Fibroblast of the conjunctiva (primary cell): Measurements from ENCODE around the gene MDH1B.
"Not testable (repeated sequence)": the region's sequence is repeated elsewhere in the genome, so short reads cannot be mapped to it uniquely, and the experiment has no call there.

Experiments
- DNase-seq: peaks from one replicate; pipeline ENCODE4 v3.0.0-alpha.2; 2010; ENCODE audit warnings: low read depth

The MDH1B gene

DNA sequence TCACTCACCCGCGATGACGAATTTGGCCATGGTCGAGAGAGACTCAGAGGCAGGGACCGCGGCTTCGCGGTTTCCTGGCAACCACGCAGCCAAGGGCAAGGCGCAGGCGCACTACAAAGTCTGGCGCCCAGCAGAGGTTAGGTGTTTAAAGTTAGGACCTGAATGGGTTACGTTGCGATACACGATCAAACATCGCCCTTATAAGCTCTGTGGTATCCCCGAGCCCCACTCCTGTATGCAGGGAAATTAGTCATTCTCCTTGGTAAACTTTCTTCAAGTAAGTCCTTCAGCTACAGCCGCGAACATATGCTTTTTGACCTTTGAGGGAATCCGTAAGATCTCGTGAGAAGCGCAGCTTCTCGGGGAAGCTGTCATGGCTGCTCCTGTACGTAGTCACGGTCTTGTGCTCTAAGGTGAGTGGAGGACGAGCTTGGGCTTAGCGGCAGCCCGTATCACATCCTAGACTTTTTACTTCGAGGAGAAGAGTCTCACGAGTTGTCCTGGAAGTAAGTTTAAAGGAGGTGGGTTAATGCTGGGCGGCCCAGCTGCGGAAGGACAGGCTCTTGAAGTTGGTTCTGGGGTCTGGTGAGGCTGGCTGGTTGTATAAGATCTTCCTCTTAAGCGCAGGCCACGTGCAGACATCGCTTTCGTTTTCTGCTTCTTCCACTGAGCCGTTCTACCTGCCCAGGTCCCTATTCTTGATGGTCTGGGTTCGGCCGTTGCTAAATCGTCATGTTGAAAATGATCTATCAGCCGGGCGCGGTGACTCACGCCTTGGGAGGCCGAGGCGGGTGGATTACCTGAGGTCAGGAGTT, at the start of gene MDH1B, which contains the start of gene FASTKD2:
Gene MDH1B (minus strand): TSS at position 87 of the 815 bp plus-strand sequence. CDS start 57 bp downstream, at position 30.
Gene FASTKD2 (plus strand): TSS at position 365 of the 815 bp plus-strand sequence. CDS start 1,088 bp downstream, outside the sequence.
- DNase-seq: peak; percentile 90

DNA sequence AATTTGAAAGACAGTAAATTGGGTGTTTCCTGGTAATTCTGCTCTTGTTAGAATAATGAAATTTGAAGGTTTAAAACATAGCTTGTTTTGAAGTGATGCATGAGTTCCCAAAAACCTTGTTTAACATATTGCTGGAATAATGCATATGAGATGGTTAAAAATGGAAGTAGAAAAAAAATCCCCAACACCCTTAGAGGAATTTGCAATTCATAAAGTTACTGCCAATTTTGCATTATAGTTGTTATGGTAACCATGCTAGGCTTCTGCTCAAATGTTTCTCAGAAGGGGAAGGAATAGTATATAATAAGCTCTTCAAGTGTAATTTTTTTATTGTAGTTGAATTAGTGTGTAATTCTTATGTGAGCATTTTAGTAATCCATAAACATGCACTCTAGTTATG, 49.4 kb upstream of the MDH1B start:
- no peak for DNase-seq

DNA sequence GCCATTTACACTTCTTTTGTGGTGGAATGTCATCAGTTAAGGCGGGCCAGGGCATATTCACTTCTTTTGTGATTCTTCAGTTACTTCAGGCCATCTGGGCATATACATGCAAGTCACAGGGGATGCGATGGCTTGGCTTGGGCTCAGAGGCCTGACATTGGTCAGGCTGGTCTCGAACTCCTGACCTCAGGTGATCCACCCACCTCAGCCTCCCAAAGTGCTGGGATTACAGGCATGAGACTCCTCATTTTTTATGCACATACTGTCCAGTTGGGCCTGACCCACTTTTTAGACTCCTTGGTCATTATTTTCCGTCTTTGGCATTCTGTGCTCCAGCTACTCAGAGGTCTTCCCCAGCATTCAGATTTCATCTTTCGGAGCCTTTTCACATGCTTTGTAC, 47.3 kb upstream of the MDH1B start:
- DNase-seq: not testable (repeated sequence)

DNA sequence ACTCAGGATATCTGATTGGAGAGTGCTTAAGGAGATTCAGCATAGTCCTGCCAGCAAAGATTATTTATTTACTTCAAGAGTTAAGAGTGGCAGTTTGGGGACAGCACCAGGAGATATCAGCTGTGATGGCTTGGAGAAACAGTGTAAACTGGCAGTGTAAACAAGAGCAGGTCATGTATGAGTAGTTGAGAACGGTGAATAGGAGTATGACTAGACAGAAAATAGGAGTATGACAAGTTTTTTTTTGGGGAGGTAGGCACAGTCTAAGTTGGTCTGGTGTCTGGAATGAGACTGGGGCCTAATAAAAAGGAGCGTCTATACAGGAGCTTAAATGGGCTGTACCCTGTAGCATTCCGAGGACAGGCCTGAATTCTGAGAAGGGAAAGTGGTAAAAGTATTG, 42.5 kb upstream of the MDH1B start:
- DNase-seq: not testable (repeated sequence)

DNA sequence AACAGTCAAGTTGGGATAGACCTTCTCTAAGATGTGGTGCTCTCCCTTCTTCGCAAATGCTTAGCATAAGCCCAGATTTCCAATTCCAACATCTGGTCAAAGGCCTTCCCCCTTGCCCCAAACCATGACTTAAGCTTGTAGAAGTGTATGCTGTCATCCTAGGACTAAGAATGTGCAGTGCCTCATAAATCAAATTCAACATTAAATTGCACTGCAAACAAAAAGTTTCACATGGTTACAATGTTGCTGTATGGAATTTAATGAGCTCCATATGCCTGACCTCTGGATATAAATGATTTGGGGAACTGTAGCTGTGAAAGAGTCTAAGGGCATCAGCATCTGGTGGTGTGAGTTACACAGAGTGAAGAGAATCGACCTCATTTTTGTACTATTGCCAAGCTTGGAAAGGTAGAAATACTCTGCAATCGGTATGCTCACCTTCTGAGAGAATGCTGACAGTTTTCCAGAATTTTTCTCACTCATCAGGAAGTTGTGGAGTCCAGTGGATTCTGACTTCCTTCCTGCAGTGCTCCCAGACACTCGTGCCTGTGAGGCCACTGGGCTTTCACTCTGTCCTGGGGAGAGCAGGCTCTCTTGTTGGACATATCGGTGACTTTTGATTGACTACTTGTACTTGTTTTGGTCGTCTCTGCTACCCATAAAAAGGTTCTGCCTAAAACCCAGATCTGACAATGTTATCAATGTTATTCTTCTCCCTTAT, 40.9 kb upstream of the MDH1B start:
- DNase-seq: peak; percentile 58

DNA sequence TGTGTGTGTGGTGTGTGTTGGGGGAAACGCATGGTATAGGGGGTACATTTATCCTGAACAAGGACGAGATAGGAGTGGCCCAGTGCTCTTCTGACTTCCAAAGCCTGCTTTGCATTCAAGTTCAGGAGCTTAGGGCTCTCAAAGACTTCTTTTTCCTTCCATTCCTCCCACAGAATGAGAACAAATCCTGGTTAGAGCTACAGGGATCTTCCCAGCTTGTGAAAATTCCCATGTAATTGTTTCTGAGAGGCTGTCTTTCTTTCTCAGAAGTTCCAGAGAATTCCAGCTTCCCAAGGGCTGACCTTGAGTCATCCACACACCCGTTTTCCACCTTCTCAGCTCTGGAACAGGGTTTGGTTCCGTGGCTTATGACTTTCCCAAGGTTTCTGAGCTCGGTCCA, 39.2 kb upstream of the MDH1B start:
- DNase-seq: no peak

DNA sequence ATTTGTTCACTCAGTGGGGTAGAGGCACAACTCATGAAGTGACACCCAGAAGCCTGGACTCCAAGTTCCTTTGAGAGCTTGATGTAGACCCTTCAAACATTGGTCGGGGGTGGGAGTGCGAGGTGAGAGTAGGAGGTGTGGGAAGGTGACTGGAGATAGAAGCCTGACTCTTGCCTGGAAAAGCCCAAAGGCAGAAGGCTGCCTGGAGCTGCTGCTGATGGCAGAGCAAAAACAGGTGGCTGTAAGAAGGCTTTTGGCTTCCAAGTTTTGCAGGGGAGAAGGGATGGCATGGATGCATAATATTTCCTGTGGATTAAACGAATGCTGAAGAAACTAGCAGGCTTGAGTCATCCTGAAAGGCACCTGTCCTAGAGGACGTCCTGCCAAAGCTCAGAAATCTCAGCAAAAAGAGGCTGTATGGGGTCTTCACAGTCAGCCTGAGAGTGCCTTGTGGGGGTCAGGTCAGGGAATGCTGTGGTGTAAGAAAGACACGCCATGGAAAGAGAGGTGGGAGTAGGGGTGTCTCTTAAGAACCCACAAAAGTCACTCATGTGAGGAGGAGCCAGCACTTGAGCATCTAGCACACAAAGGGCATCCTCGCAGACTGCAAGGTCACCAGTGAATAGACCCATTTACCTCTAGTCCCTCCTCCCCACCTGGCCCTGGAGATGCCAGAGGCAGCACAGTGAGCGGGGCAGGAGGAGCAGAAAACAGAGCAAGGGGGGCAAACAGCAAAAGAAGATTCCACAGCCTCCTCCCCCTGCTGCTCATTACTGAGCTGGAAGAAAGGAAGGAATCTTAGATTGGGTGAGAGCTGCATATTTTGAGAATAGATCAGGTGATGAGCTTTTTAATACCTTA, 37.8 kb upstream of the MDH1B start:
- no peak for DNase-seq

DNA sequence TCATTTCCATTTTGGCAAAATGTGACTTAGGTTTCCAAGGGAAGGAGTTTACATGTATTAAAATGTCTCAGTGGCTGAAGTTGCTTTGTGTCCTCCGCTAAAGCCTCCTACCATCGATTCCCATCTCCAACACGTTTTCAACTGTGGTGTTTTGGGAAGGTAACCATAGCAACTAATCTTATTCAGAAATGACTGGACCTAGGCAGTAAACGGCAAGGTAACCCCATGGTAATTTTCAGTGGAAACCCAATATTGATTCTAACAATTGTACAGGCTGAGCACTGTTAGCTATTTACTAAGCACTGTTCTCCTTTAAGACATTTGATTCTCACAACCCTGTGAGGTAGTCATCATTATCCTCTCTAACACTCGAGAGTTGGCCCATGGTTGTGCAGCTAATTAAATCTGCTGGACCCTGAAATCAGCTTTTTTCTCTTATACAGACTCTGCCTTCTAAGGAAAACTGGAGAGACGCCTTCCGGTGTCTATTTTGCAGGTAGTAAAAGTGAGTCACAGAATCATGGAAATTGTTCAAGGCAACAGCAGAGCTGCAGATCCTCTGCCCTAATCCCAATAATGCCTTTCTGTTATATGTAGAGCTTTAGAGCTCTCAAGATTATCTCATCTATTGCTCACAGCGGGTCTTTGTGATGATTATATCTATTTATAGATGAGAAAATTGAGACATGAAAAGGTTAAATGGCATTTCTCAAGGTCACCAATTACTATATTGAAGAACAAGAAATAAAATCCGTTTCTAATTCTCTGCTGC, 36.5 kb upstream of the MDH1B start:
- no peak for DNase-seq

DNA sequence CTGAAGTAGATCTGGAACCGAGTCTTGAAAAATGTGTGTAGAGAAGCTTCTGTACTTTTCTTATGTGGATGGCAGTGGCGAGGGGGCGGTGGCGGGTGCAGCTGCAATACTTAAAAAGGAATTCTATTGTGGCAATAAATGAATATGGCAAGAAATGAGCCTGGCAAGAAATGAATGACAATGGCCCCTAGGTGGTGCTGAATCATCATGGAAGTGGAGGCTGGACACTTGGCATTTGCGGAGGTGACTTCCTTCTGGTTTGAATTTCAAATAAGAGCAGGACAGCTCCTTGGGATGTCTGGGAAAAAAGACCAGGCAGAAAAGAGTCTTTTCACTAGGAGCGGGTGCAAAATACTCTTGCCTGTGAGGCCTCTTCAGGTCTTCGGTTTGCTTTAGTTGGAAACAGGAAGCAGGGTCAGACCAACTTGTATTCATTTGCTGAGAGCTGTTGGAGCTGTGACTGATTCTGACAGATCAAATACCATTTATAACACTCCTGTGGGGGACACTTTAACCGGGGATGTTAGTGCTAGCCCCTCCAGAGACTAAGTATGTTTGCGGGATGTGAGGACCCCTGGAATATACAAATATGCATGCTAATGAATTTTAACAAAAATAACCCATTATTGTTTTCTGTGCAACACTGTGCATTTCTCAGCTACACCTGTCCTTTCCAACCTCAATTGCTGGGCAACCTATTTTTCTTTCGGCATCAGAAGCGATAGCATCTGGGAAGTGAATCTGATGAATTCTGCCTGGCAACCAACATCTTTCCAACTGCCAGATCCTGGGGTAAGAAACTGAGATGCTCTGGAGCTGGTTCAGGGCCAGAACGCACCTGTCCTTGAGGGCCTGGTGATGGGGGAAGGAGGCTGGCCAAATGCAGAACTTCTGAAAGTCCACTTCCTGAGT, 35.6 kb upstream of the MDH1B start:
- peak; percentile 75 for DNase-seq

DNA sequence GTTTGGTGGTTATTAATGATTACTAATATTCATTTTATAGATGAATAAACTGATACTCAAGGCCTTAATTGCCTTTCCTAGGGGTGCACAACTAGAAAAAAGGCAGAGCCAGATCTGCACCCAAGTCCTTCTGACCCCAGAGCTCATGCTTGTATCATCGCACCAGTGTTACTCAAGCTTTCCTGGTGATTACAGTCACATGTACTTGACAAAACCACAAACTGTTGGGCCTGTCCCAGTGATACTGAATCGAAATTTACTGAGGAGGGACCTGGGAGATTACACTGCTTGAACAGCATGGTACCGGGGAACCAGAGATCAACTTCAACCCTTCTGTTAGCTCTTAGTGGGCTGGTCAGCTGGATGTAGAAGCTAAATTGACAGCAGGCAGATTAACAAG, 34.0 kb upstream of the MDH1B start:
- DNase-seq: no peak

DNA sequence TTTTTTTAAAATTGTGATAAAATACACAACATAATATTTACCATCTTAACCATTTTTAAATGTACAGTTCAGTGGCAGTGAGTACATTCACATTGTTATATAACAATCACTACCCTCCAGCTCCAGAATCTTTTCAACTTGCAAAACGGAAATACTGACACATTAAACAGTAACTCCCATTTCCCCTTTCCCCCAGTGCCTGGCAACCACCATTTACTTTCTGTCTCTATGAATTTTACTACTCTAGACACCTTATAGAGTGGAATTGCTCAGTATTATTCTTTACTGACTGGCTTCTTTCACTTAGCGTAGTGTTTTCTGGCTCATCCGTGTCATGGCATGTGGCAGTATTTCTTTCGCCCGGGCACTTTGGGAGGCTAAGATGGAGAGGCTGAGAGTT, 32.9 kb upstream of the MDH1B start:
- no peak for DNase-seq

DNA sequence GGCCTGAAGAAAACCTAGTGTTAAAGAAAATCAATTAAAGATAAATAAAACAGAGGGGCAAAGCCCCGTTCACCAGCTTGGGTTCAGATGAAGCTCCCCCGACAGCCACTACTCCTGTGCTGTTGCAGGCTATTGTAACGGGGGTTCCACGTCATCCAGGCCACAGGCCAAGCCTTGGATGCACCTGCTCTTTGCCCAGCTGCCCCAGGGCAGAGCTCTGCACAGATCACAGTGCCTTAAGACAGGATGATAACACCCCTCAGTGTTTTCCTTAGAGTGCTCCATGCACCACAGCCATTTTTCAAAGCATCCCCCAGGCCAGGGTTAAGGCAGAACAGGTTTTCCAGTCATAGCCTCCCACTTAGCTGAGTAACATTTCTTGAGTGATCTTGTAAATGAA, 32.2 kb upstream of the MDH1B start:
- DNase-seq: no peak

DNA sequence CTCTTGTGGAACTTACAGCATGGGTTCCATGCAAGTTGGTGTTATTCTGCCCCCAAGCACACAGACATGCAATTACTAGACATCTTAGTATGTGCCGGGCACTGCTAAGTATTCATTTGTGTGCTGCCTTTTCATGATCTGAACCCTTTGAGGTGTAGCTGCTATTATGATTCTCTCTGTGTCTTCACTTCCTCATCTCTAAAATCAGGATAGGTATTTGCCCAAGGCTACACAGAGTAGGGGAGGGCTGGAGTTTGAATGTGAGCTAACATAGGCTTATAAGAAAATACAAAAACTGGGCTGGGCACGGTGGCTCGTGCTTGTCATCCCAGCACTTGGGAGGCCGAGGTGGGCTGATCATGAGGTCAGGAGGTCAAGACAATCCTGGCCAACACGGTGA, 27.5 kb upstream of the MDH1B start:
- DNase-seq: no peak

DNA sequence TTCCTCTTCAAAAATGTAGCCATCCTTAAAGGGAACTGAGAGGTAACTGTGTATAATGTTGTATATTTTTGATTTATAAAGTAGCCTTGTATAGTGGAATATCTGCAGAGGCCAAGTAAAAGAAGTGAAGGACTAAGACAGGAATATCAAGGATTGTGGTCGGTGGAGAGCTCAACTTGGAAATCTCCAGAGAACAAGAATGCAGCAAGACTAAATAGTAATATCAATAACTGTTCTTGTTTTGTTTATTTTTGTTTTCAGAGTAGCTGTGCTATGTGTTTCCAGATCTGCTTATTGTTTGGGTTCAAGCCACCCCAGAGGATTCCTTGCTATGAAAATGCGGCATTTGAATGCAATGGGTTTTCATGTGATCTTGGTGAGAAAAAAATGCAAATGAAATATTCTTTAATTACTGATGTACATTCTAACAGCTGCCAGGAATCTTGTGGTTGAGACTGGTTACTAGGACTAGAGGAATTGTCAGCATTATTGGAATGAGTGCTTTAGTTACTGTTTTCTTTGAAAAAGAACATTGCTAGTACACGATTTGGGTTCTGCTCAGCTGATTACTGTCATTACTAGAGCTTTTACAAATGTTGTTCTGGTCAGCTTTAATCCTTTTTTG, 25.3 kb upstream of the MDH1B start:
- peak; percentile 5 for DNase-seq

DNA sequence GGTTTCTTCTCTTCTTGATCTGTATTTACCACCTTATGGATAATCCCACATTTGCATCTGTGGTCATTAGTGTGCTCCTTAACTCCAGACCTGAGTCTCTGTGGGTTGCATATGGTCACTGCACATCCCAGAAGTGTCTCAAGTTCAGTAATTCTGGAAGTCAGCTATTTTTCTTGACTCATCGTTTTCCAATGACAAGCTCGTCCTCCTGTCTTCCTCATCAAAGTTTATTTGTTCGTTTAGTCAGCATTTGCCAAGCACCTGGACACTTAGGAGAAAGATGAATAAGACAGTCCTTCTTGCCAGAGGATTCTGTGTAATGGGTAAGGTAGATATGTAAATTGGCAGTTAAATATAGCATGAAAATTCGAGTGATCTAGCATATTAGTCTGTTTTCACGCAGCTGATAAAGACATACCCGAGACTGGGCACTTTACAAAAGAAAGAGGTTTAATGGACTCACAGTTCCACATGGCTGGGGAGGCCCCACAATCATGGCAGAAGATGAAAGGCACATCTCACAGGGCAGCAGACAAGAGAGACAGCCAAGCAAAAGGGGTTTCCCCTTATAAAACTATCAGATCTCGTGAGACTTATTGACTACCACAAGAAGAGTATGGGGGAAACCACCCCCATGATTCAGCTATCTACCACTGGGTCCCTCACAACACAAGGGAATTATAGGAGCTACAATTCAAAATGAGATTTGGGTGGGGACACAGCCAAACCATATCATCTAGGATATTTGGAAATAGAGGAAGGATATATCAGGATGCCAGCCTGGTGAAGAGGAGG, 19.6 kb upstream of the MDH1B start:
- DNase-seq: no peak

DNA sequence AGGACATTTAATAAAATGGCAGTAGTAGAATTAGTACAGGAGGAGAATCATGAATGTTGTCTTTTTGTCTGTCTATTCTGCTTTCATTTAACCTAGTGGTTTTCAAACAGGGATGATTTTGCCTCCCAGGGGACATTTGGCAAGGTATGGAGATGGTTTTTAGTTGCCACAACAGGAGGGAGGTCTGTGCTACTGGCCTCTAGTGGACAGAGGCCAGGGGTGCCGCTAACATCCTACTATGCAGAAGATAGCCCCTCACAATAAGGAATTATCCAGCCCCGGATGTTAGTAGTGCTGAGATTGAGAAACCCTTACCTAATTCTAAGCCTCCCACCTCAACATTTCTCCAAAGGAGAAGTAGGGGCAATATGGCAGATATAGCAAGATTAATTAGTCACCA, 18.6 kb upstream of the MDH1B start:
- no peak for DNase-seq

DNA sequence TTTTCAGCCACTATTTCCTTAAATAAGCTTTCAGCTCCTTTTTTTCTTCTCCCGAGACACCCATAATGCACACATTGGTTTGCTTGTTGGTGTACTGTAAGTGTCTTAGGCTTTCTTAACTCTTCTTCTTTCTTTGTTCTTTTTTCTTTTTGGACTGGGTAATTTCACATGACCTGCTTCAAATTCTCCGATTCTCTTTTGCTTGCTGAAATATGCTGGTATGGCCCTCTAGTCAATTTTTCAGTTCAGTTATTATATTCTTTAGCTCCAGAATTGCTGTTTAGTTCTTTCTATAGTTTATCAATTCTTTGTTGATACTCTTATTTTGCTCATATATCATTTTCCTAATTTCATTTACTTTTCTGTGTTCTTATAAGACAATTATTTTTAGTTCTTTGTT, 15.5 kb upstream of the MDH1B start:
- DNase-seq: no peak

DNA sequence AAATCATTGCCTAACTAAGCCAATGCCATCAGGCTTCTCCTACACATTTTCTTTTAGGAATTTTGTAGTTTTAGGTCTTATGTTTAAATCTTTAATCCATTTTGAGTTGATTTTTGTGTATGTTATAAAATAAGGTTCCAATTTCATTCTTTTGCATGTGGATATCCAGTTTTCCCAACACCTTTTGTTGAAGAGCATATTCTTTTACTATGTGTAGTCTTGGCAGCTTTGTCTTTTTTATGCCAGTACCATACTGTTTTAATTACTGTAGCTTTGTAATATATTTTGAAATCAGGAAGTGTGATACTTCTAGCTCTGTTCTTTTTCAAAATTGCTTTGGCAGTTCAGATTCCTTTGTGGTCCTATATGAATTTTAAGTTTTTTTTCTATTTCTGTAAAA, 11.3 kb upstream of the MDH1B start:
- DNase-seq: no peak

DNA sequence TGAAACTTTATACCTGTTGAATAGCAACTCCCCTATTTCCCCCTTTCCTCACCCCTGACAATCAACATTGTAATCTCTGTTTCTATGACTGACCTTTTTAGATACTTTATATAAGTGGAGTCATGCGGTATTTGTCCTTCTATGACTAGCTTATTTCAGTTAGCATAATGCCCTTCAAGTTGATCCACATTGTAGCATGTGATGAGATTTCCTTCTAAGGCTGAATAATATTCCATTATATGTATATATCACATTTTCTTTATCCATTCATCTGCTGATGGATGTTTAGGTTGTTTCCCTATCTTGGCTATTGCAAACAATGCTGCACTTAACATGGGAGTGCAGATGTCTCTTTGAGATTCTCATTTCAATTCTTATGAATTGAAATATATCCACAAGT, 9.7 kb upstream of the MDH1B start:
- DNase-seq: no peak
